Immature natural killer cell (primary cell): ENCODE data around the gene SAMD4A. TPM values are rescaled to one million over a fixed set of nuclear protein-coding genes. Genes with fewer than 3 reads are reported as not detected.
A peak's percentile ranks its signal among the peaks of the same experiment; 100 is the strongest.

Experiments
- DNase-seq, 3 donors: peaks; one replicate each; pipeline ENCODE4 v3.0.0; 2022; ENCODE audit warnings: mixed read lengths in 1 of 3
- H3K27ac Mint-ChIP-seq, 6 donors: one replicate each; pipeline ENCODE4 v1.8.0; 2020; ENCODE audit warnings: mixed read lengths in 6 of 6, mild to moderate bottlenecking in 5 of 6, inconsistent platforms in 4 of 6, moderate library complexity in 3 of 6
- H3K27me3 Mint-ChIP-seq, 3 donors: one replicate each; pipeline ENCODE4 v1.8.0; 2020 to 2021; ENCODE audit warnings: low read depth in 3 of 3, mild to moderate bottlenecking in 3 of 3, mixed read lengths in 3 of 3, moderate library complexity in 3 of 3, inconsistent platforms in 1 of 3
- H3K36me3 Mint-ChIP-seq, 3 donors: one replicate each; pipeline ENCODE4 v1.8.0; 2020; ENCODE audit warnings: mixed read lengths in 3 of 3, inconsistent platforms in 2 of 3, mild to moderate bottlenecking in 2 of 3
- H3K4me1 Mint-ChIP-seq, 2 donors: one replicate each; pipeline ENCODE4 v1.8.0; 2020; ENCODE audit warnings: inconsistent platforms in 2 of 2, mild to moderate bottlenecking in 2 of 2, mixed read lengths in 2 of 2, moderate library complexity in 1 of 2
- H3K4me3 Mint-ChIP-seq, 5 donors: one replicate each; pipeline ENCODE4 v1.8.0; 2020; ENCODE audit warnings: mild to moderate bottlenecking in 5 of 5, mixed read lengths in 5 of 5, inconsistent platforms in 3 of 5, moderate library complexity in 3 of 5
- H3K9me3 Mint-ChIP-seq, 6 donors: one replicate each; pipeline ENCODE4 v1.8.0; 2020; ENCODE audit warnings: mild to moderate bottlenecking in 6 of 6, mixed read lengths in 6 of 6, inconsistent platforms in 4 of 6, moderate library complexity in 3 of 6
- polyA plus RNA-seq, 3 donors: library from polyadenylated mRNA; unstranded; fragments of 300-500 nt; fragmentation: Illumina TruSeq; gene quantifications; one replicate each; pipeline ENCODE4 v1.2.3, GENCODE V29; 2021

The SAMD4A gene
- polyA plus RNA-seq, 3 donors from 2014 or later, result not detected

DNA sequence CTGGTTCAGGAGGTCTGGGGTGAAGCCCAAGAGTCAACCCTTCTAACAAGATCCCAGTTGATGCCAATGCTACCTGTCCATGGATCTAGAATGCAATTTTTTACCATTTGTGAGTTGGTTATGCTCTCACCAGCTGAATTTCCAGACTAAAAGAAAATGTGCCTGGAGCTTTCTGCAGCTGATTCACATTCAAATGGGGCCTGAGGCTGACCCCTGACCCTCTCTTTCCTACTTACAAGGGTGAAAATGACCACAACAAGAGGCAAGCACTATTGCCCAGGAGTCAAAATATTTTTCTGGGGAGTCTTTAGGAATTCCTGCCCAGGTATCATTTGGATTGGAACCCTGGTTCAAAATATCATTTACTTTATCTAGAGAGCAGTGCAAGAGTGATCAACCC lies 159.1 kb downstream of the SAMD4A start:
- Mint-ChIP-seq H3K4me3 (no peak overlapping the region), H3K36me3 (no peaks in the 10 kb centered on the region), H3K27ac (no peak overlapping the region), H3K4me1 (peaks cover 10 to 11% of the 10 kb centered on the region in 2 donors), H3K27me3 (peaks cover 4 to 25% (median 6%) of the 10 kb centered on the region in 3 donors), H3K9me3 (no peaks in the 10 kb centered on the region)
- DNase-seq, result no peak

DNA sequence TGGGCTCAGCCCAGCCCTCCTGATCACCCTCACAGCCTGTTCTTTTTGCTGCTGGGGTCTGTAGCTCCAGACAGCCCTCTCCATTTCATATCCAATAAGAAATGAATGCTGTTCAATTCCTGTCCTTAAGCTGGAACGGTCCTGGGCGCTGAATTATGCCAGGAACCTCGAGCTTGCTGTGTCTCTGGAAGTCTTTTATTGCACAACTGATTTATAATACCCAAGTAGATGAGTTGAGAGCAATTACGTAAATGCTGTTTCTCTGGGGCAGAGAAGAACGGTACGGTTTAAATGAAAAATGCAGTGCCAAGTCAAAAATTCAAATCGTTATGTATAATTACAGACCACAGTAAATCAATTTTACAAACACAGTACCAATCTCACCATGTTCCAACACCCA lies 161.0 kb downstream of the SAMD4A start:
- Mint-ChIP-seq H3K27me3 (peaks cover 4 to 23% (median 10%) of the 10 kb centered on the region in 3 donors), H3K9me3 (no peaks in the 10 kb centered on the region), H3K27ac (no peak overlapping the region), H3K4me1 (peaks cover 10 to 11% of the 10 kb centered on the region in 2 donors), H3K36me3 (no peaks in the 10 kb centered on the region), H3K4me3 (no peak overlapping the region)
- DNase-seq, result no peak

- no peaks in the 10 kb centered on the region for H3K9me3 Mint-ChIP-seq
- H3K4me1 Mint-ChIP-seq, result peaks cover 10 to 11% of the 10 kb centered on the region in 2 donors
- peaks cover 4 to 23% (median 8%) of the 10 kb centered on the region in 3 donors for H3K27me3 Mint-ChIP-seq
- no peak overlapping the region for H3K4me3 Mint-ChIP-seq
- H3K36me3 Mint-ChIP-seq, result no peaks in the 10 kb centered on the region
- DNase-seq, result no peak
- no peak overlapping the region for H3K27ac Mint-ChIP-seq
These were observed 162.0 kb downstream of the SAMD4A start for GRCh38 chr14:54728700-54729527.

GRCh38 chr14:54730156-54730961 lies 163.4 kb downstream of the SAMD4A start:
- H3K36me3 Mint-ChIP-seq, result no peaks in the 10 kb centered on the region
- H3K9me3 Mint-ChIP-seq, result no peaks in the 10 kb centered on the region
- DNase-seq, result peak in 1 of 3 donors; percentile 4
- peaks cover 10 to 11% of the 10 kb centered on the region in 2 donors for H3K4me1 Mint-ChIP-seq
- H3K27ac Mint-ChIP-seq, result no peak overlapping the region
- H3K4me3 Mint-ChIP-seq, result peak overlapping the region in 1 of 5 donors; percentile 4
- H3K27me3 Mint-ChIP-seq, result peaks cover 4 to 19% (median 9%) of the 10 kb centered on the region in 3 donors

- Mint-ChIP-seq H3K27me3 (peaks cover 0 to 14% (median 8%) of the 10 kb centered on the region in 3 donors), H3K9me3 (no peaks in the 10 kb centered on the region), H3K36me3 (no peaks in the 10 kb centered on the region), H3K4me3 (no peak overlapping the region), H3K4me1 (peaks cover 7% of the 10 kb centered on the region in 2 donors), H3K27ac (no peak overlapping the region)
- DNase-seq, result no peak
These were observed 168.0 kb downstream of the SAMD4A start for GRCh38 chr14:54734966-54735365.

- Mint-ChIP-seq H3K36me3 (no peaks in the 10 kb centered on the region), H3K9me3 (no peaks in the 10 kb centered on the region), H3K27ac (no peak overlapping the region), H3K4me3 (no peak overlapping the region), H3K27me3 (peaks cover 0 to 11% (median 8%) of the 10 kb centered on the region in 3 donors), H3K4me1 (peaks cover 2 to 3% of the 10 kb centered on the region in 2 donors)
- no peak for DNase-seq
These were observed 168.5 kb downstream of the SAMD4A start for GRCh38 chr14:54735424-54735823.

DNA sequence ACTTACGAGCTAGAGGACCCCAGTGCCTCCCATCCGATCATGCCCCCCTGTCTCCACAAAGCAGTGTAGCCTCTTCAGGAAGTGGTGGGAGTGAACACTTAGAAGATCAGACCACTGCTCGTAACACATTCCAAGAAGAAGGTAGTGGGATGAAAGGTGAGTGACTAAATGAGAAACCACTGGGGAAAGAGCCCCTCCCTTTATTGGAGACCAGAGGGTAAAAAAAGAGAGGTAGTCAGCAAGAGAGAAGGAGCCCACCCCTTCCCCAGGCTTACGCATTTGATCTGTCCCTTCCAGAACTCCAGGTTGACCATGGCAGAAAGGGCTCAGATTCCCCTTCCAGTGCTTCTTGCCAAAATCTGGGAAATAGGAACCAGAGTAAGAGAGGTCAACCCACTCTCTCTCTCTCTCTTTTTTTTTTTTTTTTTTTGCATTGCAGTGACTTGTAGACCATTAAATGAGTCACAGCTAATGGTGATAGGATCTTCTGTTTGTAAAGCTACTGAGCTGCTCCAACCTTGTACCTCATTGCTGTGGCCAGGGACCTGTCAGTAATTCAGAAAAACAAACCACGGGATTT lies 170.3 kb downstream of the SAMD4A start:
- H3K4me1 Mint-ChIP-seq, result no peaks in the 10 kb centered on the region

DNA sequence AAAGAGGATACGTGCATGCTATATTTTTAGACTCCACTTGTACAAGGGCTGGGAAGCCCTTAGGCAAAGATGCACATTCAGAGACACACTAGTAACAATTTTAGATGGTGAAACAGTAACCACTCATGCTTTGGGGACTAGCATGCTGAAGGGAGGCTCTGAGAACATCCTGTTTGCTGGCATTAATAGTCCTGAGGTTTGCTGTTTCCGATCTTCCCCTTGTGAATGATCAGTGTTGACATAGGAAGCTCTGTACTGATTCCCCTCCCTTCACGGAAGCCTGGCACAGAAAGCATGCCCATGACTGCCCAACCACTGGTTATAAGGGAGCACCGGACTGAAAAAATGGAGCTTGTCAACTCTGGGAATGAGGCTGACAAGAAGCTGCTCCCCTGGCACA lies 171.1 kb downstream of the SAMD4A start:
- Mint-ChIP-seq H3K4me1 (peaks cover 0 to 7% of the 10 kb centered on the region in 2 donors), H3K36me3 (no peaks in the 10 kb centered on the region), H3K27ac (no peak overlapping the region), H3K9me3 (no peaks in the 10 kb centered on the region), H3K27me3 (peaks cover 3 to 7% (median 4%) of the 10 kb centered on the region in 3 donors), H3K4me3 (no peak overlapping the region)
- DNase-seq, result no peak

More for the DNA sequence above, 170.3 kb downstream of the SAMD4A start:
- H3K36me3 Mint-ChIP-seq, result no peaks in the 10 kb centered on the region
- H3K27ac Mint-ChIP-seq, result no peak overlapping the region
- no peaks in the 10 kb centered on the region for H3K9me3 Mint-ChIP-seq
- no peak for DNase-seq
- H3K27me3 Mint-ChIP-seq, result peaks cover 3 to 7% (median 4%) of the 10 kb centered on the region in 3 donors
- H3K4me3 Mint-ChIP-seq, result no peak overlapping the region

DNA sequence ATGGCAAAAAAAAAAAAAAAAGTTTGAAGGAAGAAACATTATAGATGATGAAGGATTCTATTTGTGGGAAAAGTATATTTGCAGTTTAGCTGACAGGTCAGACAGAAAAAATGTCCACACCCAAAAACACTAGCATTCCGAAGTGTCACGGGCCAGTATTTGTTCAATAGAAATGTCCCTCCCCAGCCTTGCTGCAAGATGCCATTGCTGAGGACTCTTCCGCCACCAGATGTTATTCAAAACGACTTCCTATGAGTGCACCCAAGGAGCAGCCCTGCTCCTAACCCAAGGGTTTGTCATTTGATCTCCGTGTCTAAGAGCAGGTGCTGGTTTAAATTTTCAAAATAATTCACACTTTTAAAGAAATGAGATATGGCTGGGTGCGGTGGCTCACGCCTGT lies 172.6 kb downstream of the SAMD4A start:
- Mint-ChIP-seq H3K36me3 (no peaks in the 10 kb centered on the region), H3K9me3 (no peaks in the 10 kb centered on the region), H3K27ac (no peak overlapping the region), H3K27me3 (peaks cover 3 to 11% (median 4%) of the 10 kb centered on the region in 3 donors), H3K4me3 (no peak overlapping the region), H3K4me1 (peaks cover 1 to 13% of the 10 kb centered on the region in 2 donors)
- no peak for DNase-seq

- H3K4me3 Mint-ChIP-seq, result no peak overlapping the region
- no peak overlapping the region for H3K27ac Mint-ChIP-seq
- H3K27me3 Mint-ChIP-seq, result peaks cover 0 to 17% (median 5%) of the 10 kb centered on the region in 3 donors
- H3K9me3 Mint-ChIP-seq, result no peaks in the 10 kb centered on the region
- H3K36me3 Mint-ChIP-seq, result peaks cover 0 to 4% (median 0%) of the 10 kb centered on the region in 3 donors
- peaks cover 1 to 13% of the 10 kb centered on the region in 2 donors for H3K4me1 Mint-ChIP-seq
- no peak for DNase-seq
These were observed 175.8 kb downstream of the SAMD4A start for GRCh38 chr14:54742492-54743350.

- H3K27me3 Mint-ChIP-seq, result peaks cover 0 to 17% (median 5%) of the 10 kb centered on the region in 3 donors
- H3K9me3 Mint-ChIP-seq, result no peaks in the 10 kb centered on the region
- DNase-seq, result peak in 1 of 3 donors; percentile 12
- H3K4me1 Mint-ChIP-seq, result peaks cover 1 to 13% of the 10 kb centered on the region in 2 donors
- H3K4me3 Mint-ChIP-seq, result no peak overlapping the region
- H3K36me3 Mint-ChIP-seq, result peaks cover 0 to 4% (median 0%) of the 10 kb centered on the region in 3 donors
- no peak overlapping the region for H3K27ac Mint-ChIP-seq
These were observed 176.5 kb downstream of the SAMD4A start for GRCh38 chr14:54743382-54743781.

- H3K36me3 Mint-ChIP-seq, result peaks cover 0 to 4% (median 0%) of the 10 kb centered on the region in 3 donors
- no peak for DNase-seq
These were observed 179.1 kb downstream of the SAMD4A start for GRCh38 chr14:54746019-54746418.

DNA sequence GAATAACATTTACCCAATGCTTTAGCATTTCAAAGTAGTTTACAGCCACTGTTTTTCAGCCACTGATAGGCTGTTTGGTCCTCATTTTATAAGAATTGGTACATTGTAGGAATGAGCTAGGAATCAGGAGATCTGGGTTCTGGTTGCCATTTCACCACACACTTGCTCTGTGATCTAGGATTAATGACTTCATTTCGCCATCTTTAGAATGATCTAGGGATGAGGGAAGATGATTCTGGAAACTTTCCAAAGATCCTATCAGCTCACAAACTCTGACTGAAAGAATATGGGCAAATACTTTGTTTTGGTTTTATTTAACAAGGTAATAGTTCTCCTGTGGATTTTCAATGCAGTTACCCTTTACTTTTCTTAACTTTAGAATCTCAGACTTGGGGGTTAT lies 180.7 kb downstream of the SAMD4A start:
- peaks cover 0 to 14% (median 2%) of the 10 kb centered on the region in 3 donors for H3K27me3 Mint-ChIP-seq
- peaks cover 1 to 10% of the 10 kb centered on the region in 2 donors for H3K4me1 Mint-ChIP-seq
- DNase-seq, result no peak
- peaks cover 0 to 4% (median 0%) of the 10 kb centered on the region in 3 donors for H3K36me3 Mint-ChIP-seq
- H3K4me3 Mint-ChIP-seq, result no peak overlapping the region
- no peak overlapping the region for H3K27ac Mint-ChIP-seq
- no peaks in the 10 kb centered on the region for H3K9me3 Mint-ChIP-seq

More at GRCh38 chr14:54746019-54746418, 179.1 kb downstream of the SAMD4A start:
- Mint-ChIP-seq H3K9me3 (no peaks in the 10 kb centered on the region), H3K4me3 (no peak overlapping the region), H3K4me1 (peaks cover 1 to 13% of the 10 kb centered on the region in 2 donors), H3K27ac (no peak overlapping the region), H3K27me3 (peaks cover 0 to 19% (median 5%) of the 10 kb centered on the region in 3 donors)
